ENCODE measurements around the gene ORC6. TPM values are rescaled to one million over a fixed set of nuclear protein-coding genes. Genes with fewer than 3 reads are reported as not detected.

The ORC6 gene
- total RNA-seq, 1 experiment from 2014 or later: 95.0 TPM

GRCh38 chr16:46651305-46651704 is 38.2 kb upstream of the ORC6 start:
- no peak overlapping the region for H4K8ac ChIP-seq (replicated peaks; ENCODE audit: insufficient read length, low read depth, low read length)
- H3K4me1 ChIP-seq (ENCODE audit: insufficient read depth, low read length): no peaks in the 10 kb centered on the region; the same call in 1 of the 2 replicates
- no CpG with 5 or more reads among the region's 3 CpGs for WGBS (ENCODE audit: extremely low coverage, insufficient read length, low lambda C conversion rate)
- no peak overlapping the region for H3K4me3 Mint-ChIP-seq
- H3K14ac ChIP-seq (ENCODE audit: insufficient read depth, low read length): no peak overlapping the region
- no peak overlapping the region for H3K4me2 ChIP-seq (ENCODE audit: insufficient read depth, insufficient read length, low read length)
- H3K36me3 Mint-ChIP-seq (ENCODE audit: insufficient read depth in 1 of 3, low read depth in 3 of 3): no peaks in the 10 kb centered on the region; a peak in 1 of 7 replicates
- H2BK120ac ChIP-seq (ENCODE audit: low read depth, low read length, poor library complexity, severe bottlenecking): no peak overlapping the region
- no peaks in the 10 kb centered on the region for H3K27me3 Mint-ChIP-seq (ENCODE audit: low read depth)
- H3K9me3 Mint-ChIP-seq: peaks cover 5 to 8% of the 10 kb centered on the region in 2 experiments; a peak in 3 of 5 replicates
- H2AK5ac ChIP-seq (ENCODE audit: insufficient read length, low read length): no peak overlapping the region
- no peaks in the 10 kb centered on the region for H3K9me3 ChIP-seq (ENCODE audit: control insufficient read depth, low read depth, low read length)
- H2AFZ ChIP-seq (ENCODE audit: low read length): no peak overlapping the region
- H3T11ph ChIP-seq (ENCODE audit: low read length): no peak overlapping the region
- TF ChIP-seq CTCF (conservative IDR thresholded peaks at IDR 0.05): no peak
- no peaks in the 10 kb centered on the region for H3K27me3 ChIP-seq (ENCODE audit: insufficient read depth, low read length)
- no peak overlapping the region for H2BK15ac ChIP-seq (ENCODE audit: low read depth, low read length)
- no peak overlapping the region for H3K23ac ChIP-seq (ENCODE audit: insufficient read length, low read depth, low read length)
- H3K9ac ChIP-seq (ENCODE audit: extremely low read depth, insufficient read length, low read length): no peak overlapping the region
- H4K5ac ChIP-seq (ENCODE audit: insufficient read length, low read depth, low read length): no peak overlapping the region
- H3K4ac ChIP-seq (ENCODE audit: low read depth, low read length): no peak overlapping the region
- no peak for DNase-seq
- no peak overlapping the region for H2BK12ac ChIP-seq (ENCODE audit: insufficient read length, low read depth, low read length)
- H2BK20ac ChIP-seq (ENCODE audit: low read depth, low read length, poor library complexity, severe bottlenecking): no peak overlapping the region
- H3K27ac ChIP-seq (ENCODE audit: insufficient read length, low read depth, low read length): no peak overlapping the region
- no peaks in the 10 kb centered on the region for H3K23me2 ChIP-seq (ENCODE audit: insufficient read length, low read depth, low read length, poor library complexity, severe bottlenecking)
- no peak overlapping the region for H2BK5ac ChIP-seq (ENCODE audit: insufficient read length, low read length)
- no peak overlapping the region for H3K27ac Mint-ChIP-seq
- no peak overlapping the region for H4K91ac ChIP-seq (ENCODE audit: insufficient read length, low read depth, low read length)
- H3K79me2 ChIP-seq (ENCODE audit: insufficient read depth, low read length): no peaks in the 10 kb centered on the region
- H3K79me1 ChIP-seq (ENCODE audit: insufficient read depth, low read depth, low read length, poor library complexity, severe bottlenecking): no peaks in the 10 kb centered on the region
- H4K20me1 ChIP-seq (ENCODE audit: control insufficient read depth, insufficient read depth, insufficient read length): no peaks in the 10 kb centered on the region
- peaks cover 6 to 13% of the 10 kb centered on the region in 2 experiments; a peak in 3 of 4 replicates for H3K4me1 Mint-ChIP-seq
- no peak overlapping the region for H3K56ac ChIP-seq (ENCODE audit: insufficient read length, low read depth, low read length)
- H3K18ac ChIP-seq (ENCODE audit: insufficient read length, low read depth, low read length): no peak overlapping the region

Measured in H9 (cell line).